HG02938 (cell line): ENCODE results near the gene EXOC4.
"Not testable (repeated sequence)": the region's sequence is repeated elsewhere in the genome, so short reads cannot be mapped to it uniquely, and the experiment has no call there.

Experiments used
- ATAC-seq: cut with Tn5 transposase; IDR thresholded peaks from one replicate; pipeline ENCODE4 v1.9.1; 2021; ENCODE audit warnings: mild to moderate bottlenecking, moderate library complexity; ENCODE audit not compliant: unreplicated experiment

Gene EXOC4

DNA sequence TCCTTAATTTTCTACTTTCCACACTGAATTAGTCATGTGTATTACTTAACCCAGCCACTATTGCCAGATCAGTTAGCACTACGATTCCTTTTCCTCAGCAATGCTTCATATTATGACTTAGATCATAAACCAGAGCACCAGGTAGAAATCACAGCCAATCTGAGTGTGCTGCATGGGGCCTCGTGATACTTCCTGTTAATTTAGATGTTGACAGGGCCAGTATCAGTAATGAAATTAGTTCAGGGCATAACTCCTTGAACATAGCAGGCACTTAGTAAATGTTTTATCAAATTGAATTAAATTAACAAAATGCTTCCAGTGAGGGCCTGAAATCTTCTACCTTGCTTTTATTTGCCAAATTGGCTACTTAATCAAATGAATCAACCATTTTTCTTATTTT is 705.0 kb downstream of the EXOC4 start:
- no peak for ATAC-seq

DNA sequence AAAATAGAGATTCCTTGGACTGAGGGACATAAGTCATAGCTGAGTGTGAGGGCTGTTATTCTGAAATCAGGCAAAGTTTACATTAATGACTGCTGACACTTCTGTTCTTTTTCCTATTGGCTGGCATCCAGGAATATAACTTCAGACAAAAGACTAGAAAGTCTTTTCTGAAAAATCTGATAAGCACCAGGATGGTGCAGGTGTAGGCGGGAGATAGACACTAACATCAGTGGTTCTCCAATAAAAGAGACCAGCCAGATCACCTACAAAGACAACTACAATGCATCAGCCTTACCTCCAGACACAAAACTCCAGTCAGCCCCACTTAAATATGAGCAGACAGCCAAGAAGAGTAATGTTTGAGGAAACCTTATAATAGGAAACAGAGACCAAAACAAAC is 705.9 kb downstream of the EXOC4 start:
- ATAC-seq, result no peak

DNA sequence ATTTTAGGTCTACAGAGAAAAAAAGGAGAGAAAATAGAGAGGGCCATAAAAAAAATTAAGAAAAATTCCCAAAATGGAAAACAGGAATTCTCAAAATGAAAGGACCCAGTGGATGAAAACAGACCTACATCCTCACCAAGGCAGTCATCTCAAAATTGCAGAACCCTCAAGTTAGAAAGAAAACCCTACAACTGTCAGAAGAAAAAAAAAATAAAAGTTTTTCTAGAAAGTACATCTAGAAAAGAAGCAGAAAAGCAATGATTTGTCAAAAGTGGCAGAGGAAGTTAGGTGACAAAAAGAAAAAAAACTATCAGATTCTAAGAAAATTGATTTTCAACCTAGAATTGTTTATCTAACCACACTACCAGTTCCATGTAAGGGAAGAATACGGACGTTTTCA is 706.6 kb downstream of the EXOC4 start:
- no peak for ATAC-seq

- no peak for ATAC-seq
Observed at GRCh38 chr7:133961724-133962123, 708.8 kb downstream of the EXOC4 start.

- ATAC-seq, result no peak
Observed at GRCh38 chr7:133962646-133963045, 709.8 kb downstream of the EXOC4 start.

DNA sequence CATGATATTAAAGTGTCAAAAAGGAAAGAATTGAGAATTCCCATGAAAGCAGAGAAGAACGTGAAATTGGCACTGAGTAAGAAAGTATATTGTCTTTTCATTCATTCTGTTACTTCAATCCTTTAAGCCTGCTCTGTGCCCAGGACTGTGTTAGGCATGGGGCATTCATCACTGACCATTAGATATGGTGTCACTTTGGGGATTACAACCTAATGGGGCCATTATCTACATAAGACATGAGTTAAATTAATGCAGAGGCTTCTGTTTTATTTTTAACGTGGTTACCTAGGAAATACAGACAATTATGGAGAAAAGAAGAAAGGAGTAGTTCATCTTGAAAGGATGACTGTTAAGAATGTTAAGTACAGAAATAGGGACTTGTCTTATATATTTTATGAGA is 710.8 kb downstream of the EXOC4 start:
- ATAC-seq, result no peak

GRCh38 chr7:133971625-133972024 is 718.7 kb downstream of the EXOC4 start:
- ATAC-seq, result no peak

DNA sequence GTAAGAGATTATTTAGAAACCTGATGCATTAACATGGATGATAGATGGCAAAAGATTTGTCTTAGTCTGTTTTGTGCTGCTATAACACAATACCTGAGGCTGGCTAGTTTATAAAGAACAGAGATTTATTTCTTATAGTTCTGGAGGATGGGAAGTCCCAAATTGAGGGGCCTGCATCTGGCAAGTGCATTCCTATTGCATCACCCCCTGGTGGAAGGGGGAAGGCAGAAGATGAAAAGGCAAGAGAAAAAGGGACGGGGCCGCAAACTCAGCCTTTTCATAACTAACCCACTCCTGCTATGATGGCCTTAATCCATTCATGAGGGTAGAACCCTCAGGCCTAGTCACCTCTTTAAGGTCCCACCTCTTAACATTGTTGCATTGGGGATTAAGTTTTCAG is 720.8 kb downstream of the EXOC4 start:
- ATAC-seq, result no peak

DNA sequence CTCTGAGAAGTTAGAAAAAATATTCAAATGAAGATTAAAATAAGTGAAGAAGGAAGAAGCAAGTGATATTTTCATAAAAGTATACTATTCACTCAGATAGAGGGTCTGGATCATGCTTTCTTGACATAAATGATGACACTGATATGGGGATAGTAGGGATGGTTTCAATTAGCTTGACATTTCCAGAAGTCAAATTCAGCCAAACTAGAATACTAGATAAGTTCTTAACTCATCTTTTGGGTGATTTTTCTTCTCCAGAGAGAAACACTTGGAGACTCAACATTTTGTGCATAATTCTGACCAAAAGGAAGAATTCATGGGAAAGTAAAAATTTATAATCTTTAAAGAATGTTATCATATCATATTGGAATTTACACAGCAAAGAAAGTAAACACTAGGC is 722.3 kb downstream of the EXOC4 start:
- no peak for ATAC-seq

- ATAC-seq, result no peak
Observed at GRCh38 chr7:133976140-133976539, 723.3 kb downstream of the EXOC4 start.

DNA sequence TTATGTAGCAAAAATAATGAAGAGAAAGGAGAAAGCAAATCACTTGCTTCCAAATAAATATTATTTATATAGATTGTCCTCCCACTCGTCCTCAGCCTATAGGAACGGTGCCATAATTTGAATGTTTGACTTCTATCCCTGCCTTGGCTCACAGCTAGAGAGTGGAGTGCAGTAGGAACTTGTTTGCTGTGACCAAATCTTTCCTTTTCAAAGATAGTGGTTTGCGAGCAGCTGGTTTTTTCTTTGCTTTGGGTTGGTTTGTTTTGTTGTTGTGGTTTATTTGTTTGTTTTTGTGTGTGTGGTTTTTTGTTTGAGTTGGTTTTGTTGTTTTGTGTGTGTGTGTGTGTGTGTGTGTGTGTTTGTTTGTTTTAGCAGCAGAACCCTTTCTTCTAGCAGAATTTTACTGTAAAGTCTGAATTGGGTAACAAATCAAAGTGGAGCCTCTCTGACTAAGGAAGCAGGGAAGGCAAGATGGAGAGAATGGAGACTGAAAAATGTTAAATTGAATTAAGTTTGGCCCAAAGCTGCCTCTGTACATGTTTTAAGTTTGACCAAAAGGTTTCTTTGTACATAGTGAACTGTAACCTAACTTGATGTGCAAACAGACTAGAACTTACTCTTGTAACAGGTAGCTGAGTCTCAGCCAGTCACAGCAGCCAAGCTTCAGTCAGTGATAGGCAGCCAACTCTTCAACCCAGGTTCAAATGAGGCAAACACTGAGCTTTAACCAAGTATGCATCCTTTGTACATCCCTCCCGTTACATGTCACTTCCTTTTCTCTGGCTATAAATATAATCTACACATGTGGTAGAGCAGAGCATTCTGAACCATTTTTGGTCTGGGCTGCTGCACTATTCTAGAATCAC is 724.8 kb downstream of the EXOC4 start:
- ATAC-seq, result no peak

DNA sequence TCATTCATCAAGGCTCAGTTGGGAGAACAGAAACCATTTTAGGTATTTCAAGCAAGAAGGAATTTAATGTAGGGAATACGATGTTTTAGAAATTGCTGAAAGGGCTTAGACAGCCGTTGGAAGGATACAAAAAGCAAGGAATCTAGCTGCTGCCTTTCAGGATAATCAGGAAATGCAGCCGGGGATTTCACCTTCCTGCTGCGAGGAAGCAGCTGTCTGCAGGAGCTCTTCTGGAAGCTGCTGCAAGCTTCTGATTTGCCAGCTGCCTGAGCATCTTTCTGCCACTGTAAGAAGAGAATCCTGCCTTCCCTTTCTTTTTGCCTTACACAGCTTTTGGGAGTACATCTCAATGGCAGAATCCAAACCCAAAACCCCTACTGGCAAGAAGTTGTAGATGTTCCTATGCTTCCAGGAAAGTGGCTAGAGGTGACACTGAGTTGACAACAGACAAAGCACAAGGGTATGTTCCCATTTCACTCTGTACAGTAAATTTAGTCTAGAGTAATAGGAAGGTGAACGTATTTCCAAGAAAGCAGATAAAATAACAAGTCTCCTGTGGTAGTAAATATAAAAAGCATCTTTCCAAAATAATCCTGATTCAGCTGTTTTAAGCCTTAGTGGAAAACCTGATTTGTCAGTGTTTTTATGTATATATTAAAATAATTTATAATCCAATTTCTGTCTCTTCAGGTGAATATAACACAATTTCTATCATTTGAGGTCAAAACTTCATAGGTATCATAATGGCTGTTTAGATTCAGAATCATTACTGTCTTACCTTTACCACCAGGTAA is 725.8 kb downstream of the EXOC4 start:
- ATAC-seq, result no peak

GRCh38 chr7:133980804-133981203 is 727.9 kb downstream of the EXOC4 start:
- ATAC-seq, result no peak

DNA sequence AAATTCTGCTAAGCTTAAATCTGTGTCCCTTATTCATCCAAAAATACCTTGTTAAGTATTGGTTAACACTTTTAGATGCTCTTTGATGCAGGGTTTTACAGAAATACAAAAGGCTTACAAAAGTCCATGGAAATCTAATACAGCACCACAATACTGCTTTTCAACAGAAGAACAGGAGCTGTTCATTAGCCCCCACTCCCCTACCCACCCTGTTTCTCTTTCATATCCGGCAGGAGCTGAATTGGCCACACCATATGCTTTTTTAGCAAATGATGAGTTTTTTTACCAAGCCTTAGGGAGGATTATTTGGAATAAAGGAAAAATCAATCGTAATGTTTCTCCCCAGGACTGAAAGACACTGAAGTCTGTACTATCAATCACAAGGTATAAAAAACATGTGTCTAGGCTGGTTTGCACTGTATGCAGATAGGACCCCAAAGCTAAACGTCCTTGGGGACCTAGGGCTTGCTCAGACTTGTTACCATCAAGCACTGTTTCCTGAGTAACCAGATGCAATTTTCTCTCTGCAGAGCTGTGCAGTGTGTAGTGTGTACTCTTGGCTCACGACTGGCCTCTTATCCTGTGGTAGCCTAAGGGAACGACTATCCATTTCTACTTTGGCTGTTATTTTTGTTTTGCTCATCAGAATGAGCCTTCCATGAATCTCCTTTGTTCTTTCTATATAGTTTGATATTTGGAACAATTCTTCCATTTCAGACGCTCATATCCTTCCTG is 731.0 kb downstream of the EXOC4 start:
- no peak for ATAC-seq

GRCh38 chr7:133985300-133985699 is 732.4 kb downstream of the EXOC4 start:
- ATAC-seq, result no peak

GRCh38 chr7:133987582-133987981 is 734.7 kb downstream of the EXOC4 start:
- ATAC-seq, result no peak

DNA sequence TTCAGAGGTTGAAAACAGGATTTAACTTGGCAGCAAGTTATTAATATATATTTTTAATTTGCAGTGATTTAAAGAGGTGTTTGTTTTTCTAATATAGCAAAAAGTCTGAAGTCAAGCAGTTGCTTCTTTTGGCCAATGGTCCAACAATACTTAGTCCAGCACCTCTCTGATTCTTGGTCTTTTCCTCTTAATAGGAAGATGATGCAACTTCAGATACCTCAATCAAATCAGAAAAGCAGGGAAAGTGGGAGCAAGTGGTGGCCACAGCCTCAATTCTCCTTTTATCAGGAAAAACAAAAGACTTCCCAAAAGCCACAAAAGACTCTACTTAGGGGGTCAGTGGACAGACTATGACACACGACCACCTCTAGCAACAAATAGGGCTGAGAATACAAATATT is 740.7 kb downstream of the EXOC4 start:
- ATAC-seq, result no peak

DNA sequence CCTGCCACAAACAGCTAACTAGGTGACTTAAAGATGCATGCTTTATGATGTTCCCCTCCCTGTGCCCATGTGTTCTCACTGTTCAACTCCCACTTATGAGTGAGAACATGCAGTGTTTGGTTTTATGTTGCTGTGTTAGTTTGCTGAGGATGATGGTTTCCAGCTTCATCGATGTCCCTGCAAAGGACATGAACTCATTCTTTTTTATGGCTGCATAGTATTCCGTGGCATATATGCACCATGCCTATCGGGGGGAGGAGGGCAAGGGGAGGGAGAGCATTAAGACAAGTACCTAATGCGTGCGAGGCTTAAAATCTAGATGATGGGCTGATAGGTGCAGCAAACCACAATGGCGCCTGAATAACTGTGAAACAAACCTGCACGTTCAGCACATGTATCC is 741.2 kb downstream of the EXOC4 start:
- ATAC-seq, result not testable (repeated sequence)

DNA sequence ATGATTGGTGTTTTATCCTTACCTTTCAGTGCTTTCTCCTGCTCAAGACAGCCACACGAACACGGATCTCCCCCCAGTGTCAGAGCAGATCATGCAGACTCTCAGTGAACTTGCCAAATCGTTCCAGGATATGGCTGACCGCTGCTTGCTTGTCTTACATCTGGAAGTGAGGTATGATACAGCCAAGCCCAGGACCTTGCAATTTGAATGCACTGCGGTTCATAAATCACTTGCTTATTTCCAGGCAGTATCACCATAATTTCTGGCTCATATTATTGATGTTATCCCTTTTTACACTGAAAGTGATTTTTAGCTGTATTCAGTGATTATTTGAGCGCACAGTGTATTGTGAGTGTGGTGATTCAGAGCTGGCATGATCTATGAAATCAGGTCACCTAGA is 744.6 kb downstream of the EXOC4 start:
- ATAC-seq, result no peak

- ATAC-seq, result no peak
Observed at GRCh38 chr7:133999178-133999577, 746.3 kb downstream of the EXOC4 start.

GRCh38 chr7:134004829-134005505 is 752.1 kb downstream of the EXOC4 start:
- ATAC-seq, result no peak
